Activated naive CD4-positive, alpha-beta T cell treated with anti-CD3 and anti-CD28 coated beads, Interleukin-2, amount 50 U/mL, for 72 hours (primary cell): ENCODE results near the gene MED13L. TPM values are rescaled to one million over a fixed set of nuclear protein-coding genes. Genes with fewer than 3 reads are reported as not detected.

ENCODE experiments used
- ATAC-seq, 2 donors: fragments of 150-1000 bp; cut with Tn5 transposase; 2 replicates each; pipeline ENCODE4 v1.10.0; 2021; ENCODE audit warnings: mild to moderate bottlenecking in 2 of 2, moderate library complexity in 2 of 2
- DNase-seq, 2 donors: peaks; one replicate each; pipeline ENCODE4 v3.0.0; 2021 to 2022; ENCODE audit warnings: low spot score in 2 of 2
- H3K27ac Mint-ChIP-seq, 2 donors: one replicate each; pipeline ENCODE4 v1.8.0; 2022; ENCODE audit warnings: mild to moderate bottlenecking in 2 of 2, mixed read lengths in 2 of 2
- H3K36me3 Mint-ChIP-seq, 2 donors: one replicate each; pipeline ENCODE4 v1.8.0; 2022; ENCODE audit warnings: mixed read lengths in 2 of 2
- H3K9me3 Mint-ChIP-seq, 2 donors: one replicate each; pipeline ENCODE4 v1.8.0; 2022; ENCODE audit warnings: mixed read lengths in 2 of 2
- total RNA-seq, 2 donors: library from RNA; stranded (reverse); gene quantifications; one replicate each; pipeline ENCODE4 v1.2.3, GENCODE V29; 2022

The MED13L gene
- total RNA-seq: 10 to 100 TPM; 54.2 to 64.0 TPM

DNA sequence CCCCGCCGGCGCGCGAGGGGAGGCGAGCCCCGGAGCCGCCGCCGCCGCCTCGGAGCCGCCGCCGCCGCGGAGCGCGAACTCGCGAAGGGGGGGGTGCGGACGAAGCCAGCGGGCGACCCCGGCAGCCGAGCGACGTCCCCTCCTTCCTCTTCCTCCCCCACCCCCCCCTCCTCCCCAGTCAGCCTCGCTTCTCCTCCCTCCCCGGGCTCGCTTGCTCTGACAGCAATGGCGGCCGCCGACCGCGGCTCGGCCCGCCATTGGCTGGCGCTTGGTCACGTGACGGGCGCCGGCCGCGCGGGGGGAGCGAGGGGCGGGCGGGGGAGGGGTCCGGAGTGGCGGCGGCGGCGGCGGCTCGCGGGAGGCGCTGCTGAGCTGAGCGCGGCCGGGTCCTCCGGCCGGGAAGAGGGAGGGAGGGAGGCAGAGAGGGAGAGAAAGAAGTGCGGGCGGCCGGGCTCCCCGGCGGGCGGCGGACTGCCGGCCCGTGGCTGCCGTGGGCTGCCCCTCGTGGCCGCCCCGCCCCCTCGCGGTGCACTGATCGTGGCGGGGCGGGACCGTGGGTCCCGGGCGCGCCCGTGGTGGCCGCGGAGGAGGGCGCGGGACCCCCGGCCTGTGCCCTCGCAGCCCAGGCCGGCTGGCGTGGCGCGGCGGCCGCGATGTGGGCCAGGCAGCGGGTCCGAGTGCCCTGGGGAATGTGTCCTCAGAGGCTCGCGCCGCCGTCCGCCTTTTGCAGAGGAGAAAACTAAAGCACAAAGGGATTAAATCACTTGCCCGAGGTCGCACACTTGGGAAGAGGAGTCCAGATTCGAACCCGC lies at the start of gene MED13L:
TSS of gene MED13L (minus strand) at position 227 of the 812 bp plus-strand sequence. CDS start 562 bp downstream, outside the sequence.
- DNase-seq (peak; percentile 87 to 91), ATAC-seq (peak; percentile 87)
- H3K36me3 Mint-ChIP-seq: peaks cover 10 to 13% of the 10 kb centered on the region in 2 donors
- H3K9me3 Mint-ChIP-seq: no peaks in the 10 kb centered on the region
- H3K27ac Mint-ChIP-seq: peak within 1 kb of the TSS; percentile 85 to 98

DNA sequence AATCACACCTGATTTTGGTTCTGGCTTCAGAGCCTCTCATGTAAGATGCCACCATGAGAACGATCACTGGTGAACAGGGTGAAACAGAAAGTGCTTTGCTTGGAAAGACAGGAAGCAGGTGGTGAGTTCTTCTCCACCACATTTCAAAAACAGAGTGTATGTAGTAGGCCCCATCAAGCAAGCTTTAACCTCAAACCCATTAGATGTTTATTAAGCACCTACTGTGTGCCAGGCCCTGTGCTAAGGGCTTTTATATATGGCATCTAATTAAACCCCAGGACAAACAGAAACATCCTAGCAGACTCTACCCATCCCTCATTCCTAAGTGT lies 47.8 kb upstream of the MED13L start:
- peak overlapping the region; percentile 68 to 81 for H3K27ac Mint-ChIP-seq
- H3K36me3 Mint-ChIP-seq: peaks cover 5 to 9% of the 10 kb centered on the region in 2 donors

DNA sequence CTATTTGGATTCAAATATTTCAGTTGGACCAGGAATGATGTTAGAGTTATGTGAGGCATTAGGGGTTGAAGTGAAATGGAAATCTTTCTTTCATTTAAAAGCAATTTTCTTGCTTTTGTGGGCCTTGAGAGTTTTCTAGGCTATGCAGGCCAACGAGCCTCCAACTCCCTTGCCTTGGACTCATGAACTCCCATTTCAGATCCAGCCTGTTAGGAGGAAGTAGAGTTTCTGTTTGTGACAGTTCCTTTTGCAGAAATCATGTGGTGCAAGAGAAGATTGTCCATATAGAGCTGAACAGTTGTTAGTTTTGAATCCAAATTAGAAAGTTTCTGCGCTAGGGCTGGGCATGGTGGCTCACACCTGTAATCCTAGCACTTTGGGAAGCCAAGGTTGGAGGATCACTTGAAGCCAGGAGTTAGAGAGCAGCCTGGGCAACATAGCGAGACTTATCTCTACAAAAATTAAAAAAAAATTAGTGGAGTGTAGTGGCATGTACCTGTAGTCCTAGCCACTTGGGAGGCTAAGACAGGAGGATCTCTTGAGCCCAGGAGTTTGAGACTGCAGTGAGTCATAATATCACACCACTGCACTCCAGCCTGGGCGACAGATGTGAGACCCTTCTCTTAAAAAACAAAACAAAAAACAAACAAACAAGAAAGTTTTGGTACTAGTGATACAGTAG lies 47.3 kb upstream of the MED13L start:
- peaks cover 0 to 3% of the 10 kb centered on the region in 2 donors for H3K9me3 Mint-ChIP-seq
- H3K36me3 Mint-ChIP-seq: peaks cover 5 to 9% of the 10 kb centered on the region in 2 donors
- DNase-seq (no peak), ATAC-seq (peak in 1 of 2 donors; percentile 42)
- peak overlapping the region; percentile 68 to 81 for H3K27ac Mint-ChIP-seq

More for the DNA sequence above, 47.8 kb upstream of the MED13L start:
- peak; percentile 76 to 81 for ATAC-seq
- peaks cover 0 to 3% of the 10 kb centered on the region in 2 donors for H3K9me3 Mint-ChIP-seq
- no peak for DNase-seq

DNA sequence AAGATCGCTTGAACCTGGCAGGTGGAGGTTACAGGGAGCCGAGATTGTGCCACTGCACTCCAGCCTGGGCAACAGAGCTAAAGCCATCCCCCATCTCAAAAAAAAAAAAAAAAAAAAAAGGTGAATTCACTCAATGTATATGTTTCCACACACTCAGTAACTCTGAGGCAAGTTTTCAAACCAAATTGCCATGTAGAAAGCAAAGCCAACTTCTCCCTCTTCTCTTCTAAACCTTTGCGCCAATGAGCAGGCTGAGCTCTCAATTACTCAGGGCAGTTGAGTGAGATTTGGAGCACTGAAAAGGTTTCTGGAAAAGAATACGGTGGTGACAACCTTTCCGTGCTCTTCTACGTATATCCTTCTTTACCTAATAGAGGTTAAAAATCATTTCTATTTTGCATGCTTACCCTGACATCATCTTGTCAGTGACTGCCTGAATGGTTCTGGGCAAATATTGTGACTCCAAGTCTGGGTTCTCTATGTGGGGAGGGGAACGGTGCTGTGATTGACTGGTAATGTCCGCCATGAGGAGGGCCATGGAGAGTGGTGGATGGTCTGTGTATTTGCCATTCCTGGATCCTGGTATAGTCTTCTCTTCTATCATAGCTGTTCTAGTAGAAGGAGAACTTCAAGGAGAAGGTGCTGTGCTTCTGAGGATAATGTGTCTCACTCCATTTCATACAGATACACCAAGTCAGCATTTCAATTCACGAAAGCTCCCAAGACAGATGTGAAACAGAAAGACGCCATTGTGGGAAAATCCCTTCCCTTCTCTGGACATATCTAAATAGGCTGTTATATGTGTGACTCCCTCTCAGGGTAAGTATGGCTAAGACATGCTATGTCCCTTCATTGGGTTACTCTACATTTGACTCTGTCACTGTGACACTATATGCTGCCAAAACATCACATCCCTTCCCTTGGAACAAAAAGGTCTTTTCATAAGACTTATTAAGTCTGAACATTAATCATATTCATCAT lies 46.2 kb upstream of the MED13L start:
- H3K9me3 Mint-ChIP-seq: peaks cover 0 to 3% of the 10 kb centered on the region in 2 donors
- peak overlapping the region in 1 of 2 donors; percentile 81 for H3K27ac Mint-ChIP-seq
- ATAC-seq (peak; percentile 34 to 63), DNase-seq (no peak)
- peaks cover 5 to 9% of the 10 kb centered on the region in 2 donors for H3K36me3 Mint-ChIP-seq

DNA sequence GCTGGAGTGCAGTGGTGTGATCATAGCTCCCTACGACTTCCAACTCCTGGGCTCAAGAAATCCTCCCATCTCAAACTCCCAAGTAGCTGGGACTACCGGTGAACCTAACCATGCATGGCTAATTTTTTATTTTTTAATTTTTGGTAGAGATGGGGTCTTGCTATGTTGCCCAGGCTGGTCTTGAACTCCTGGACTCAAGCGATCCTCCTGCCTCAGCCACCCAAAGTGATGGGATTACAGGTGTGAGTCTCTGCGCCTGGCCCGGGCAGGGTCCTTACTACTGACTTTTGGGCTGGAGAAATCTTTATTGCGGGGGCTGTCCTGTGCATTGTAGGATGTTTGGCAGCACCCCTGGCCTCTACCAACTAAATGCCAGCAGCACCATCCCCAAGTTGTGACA lies 44.4 kb upstream of the MED13L start:
- no peak overlapping the region for H3K27ac Mint-ChIP-seq
- no peak for ATAC-seq
- no peak for DNase-seq
- peaks cover 3 to 4% of the 10 kb centered on the region in 2 donors for H3K9me3 Mint-ChIP-seq
- peaks cover 5 to 9% of the 10 kb centered on the region in 2 donors for H3K36me3 Mint-ChIP-seq

DNA sequence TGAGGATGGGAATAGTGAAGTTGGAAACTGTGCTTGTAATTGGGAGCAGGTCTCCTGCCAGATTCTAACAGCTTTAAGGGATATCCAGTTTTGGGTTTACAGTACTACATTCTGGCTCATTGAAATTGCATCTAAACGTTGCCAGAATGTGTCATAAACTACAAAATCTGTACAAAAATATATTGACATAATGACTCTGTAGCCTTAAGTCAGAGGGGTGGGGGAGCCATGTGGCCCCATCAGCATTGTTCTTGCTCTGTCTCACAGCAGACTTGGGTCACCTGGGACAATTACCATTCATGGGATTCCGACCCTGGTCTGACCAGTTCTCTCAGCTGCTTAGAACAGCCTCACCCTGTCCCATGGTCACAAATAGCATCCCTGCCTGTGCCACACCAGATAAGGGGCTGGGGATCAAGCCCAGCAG lies 43.3 kb upstream of the MED13L start:
- H3K36me3 Mint-ChIP-seq: peaks cover 5 to 9% of the 10 kb centered on the region in 2 donors

DNA sequence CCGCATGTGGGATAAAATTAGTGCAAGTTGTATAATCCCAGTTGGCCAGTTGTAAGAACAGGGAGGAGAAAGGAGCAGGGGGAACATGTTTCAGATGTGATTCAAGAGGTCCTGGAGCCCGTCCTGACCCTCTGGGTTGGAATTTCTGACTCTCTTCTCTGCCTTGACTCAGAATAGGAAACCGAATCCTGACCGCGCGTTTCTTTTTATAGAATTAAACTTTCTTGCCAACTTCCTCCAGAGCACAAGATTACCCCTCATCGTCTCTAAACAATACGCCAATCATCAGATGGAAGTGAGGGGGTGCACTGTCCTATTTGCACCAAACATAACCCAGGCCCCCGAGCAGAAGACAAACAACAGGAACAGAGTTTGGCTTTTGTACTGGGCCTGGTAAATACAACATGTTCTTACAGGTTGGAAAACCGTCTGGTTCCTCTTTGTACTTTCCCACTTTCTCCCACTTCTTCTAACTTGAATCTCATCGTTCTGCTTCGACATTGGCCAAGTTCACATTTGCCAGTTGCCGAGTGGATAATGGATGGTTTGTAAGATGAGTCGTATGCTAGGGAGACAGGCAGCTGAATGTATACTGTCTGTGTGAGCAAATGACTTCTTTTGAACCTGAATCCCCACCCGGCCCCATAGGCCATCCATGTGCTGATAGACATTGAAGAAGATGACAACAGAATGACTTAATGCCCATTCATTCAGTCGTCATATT lies 42.6 kb upstream of the MED13L start:
- Mint-ChIP-seq H3K9me3 (peaks cover 3 to 6% of the 10 kb centered on the region in 2 donors), H3K27ac (peak overlapping the region; percentile 77 to 83), H3K36me3 (peaks cover 9 to 10% of the 10 kb centered on the region in 2 donors)
- ATAC-seq (peak; percentile 87), DNase-seq (peak in 1 of 2 donors; percentile 32)

More for the DNA sequence above, 43.3 kb upstream of the MED13L start:
- no peak for DNase-seq
- Mint-ChIP-seq H3K9me3 (peaks cover 3 to 6% of the 10 kb centered on the region in 2 donors), H3K27ac (peak overlapping the region in 1 of 2 donors; percentile 83)
- ATAC-seq: no peak

DNA sequence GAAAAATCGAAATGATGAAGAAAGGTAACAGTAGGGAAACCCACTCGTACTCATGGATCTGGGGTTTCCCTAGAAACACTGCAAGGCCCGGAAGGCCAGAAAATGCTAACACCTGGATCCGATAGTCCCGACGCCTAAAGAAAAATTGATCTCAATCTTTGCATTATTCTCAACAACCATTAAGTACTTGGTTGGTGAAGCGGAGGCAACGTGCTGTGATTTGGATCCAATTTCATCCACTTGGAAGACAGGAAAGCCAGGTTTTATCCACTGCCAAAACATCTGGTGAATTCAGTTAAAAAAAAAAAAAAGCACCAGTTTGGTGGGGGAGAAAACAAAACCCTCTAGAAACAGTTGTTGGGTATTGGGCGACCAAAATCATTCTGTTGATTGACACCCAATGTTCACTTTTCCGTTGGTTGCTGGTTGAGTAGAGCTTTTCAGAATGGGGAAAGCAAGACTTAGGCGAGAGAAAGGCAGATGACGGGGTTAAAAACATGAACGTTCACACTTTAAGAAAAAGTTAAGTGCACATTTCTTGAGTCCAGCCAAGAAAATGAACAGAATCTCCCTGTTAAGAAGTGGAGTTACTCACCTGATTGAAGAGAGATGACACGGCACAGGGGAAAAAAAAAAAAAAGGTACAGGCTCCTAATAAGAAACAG lies 41.9 kb upstream of the MED13L start:
- Mint-ChIP-seq H3K9me3 (peaks cover 3 to 6% of the 10 kb centered on the region in 2 donors), H3K27ac (peak overlapping the region; percentile 25 to 83), H3K36me3 (peaks cover 9 to 10% of the 10 kb centered on the region in 2 donors)
- DNase-seq (no peak), ATAC-seq (no peak)

DNA sequence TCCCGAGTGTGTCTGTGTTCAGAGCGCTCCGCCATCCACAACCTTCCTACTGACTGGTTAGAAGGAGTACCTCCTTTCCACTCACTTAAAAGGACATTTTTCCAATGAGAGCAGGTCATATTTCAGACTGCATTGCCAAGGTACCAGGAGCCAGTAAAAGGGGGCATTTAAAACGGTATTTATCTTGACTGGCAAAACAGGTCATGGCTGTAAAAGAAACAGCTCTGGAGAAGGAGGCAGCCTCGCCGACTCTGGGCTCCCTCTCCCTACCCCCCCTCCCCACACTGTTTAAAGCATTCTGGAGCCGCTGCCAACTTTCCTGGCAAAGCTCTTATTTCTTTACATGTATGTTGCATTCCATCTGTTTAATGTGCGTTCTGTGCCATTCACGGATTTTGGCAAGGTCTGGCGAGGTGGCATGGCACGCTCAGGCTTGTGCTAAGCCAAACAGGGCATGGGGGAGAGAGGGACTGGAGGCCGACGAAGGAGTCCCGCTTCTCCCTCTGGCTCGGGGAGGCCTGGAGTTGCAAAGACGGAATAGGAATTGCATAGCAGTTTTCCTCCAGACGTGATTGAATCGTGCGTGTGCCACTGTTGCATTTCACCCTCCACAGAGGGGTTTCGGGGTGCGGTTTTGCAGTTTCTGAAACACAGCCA lies 41.2 kb upstream of the MED13L start:
- ATAC-seq: no peak
- Mint-ChIP-seq H3K9me3 (peaks cover 0 to 6% of the 10 kb centered on the region in 2 donors), H3K27ac (no peak overlapping the region), H3K36me3 (peaks cover 3 to 6% of the 10 kb centered on the region in 2 donors)
- no peak for DNase-seq

DNA sequence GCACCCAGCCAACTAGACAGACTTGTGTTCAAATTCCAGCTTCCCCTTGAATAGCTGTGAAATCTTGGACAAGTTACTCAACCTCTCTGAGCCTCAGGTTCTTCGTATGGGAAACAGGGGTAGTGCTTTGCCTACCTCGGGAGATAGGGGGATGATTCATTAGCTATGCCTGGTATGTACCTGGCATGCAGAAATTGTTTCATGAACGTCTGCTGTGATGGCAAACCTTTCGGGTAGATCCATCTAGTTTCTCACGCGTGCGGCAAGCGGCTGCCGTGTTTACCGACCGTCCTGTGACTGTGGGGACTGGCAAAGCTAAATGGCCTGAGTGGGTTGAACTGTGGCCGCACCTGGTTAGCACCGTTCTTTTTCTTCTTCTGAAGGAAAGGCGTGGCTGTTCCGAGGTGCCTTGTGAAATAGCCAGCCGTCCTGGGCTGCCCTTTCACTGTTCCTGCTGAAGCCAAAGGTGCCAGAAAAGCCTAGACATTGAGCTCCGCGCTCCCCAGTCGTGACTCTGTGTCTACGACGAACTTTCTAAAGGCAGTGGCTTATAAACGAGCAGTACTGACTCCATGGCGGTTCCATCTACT lies 40.6 kb upstream of the MED13L start:
- Mint-ChIP-seq H3K36me3 (peaks cover 0 to 4% of the 10 kb centered on the region in 2 donors), H3K27ac (no peak overlapping the region), H3K9me3 (peaks cover 0 to 6% of the 10 kb centered on the region in 2 donors)
- DNase-seq (no peak), ATAC-seq (no peak)

DNA sequence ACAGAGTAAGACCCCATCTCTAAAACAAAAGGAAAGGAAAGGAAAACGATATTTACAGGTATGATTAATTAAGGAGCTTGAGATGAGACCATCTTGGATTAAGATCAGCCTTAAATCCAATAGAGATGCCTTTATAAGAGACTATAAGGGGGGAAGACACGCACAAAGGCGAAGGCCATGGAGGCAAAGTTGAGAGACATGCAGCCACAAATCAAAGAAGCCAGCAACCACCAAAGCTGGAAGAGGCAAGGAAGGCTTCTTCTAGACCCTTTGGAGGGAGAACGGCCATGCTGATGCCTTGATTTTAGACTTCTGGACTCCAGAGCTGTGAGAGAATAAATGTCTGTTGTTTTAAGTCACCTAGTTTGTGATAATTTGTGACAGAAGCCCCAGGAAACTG lies 39.6 kb upstream of the MED13L start:
- peaks cover 0 to 6% of the 10 kb centered on the region in 2 donors for H3K9me3 Mint-ChIP-seq
- ATAC-seq (no peak), DNase-seq (no peak)
- H3K27ac Mint-ChIP-seq: no peak overlapping the region
- peaks cover 0 to 4% of the 10 kb centered on the region in 2 donors for H3K36me3 Mint-ChIP-seq

DNA sequence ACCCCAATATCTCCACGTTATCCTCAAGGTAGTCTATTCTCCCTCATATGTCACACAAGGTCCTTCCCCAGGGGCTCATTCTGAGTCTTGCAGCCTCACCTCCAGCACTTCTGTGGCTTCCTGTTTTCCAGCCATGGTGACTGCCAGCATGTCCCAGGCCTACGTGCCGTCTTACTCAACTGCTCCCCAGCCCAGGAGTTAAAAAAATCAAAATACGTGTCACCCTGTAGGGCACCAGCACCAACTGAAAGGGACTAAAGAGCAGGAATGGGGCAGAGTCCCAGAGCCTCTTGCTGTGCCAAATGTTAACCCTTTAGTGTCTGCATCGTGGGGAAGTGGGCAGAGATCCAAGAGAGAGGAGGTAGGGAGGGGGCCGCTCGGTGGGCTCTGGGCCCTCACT lies 37.0 kb upstream of the MED13L start:
- H3K36me3 Mint-ChIP-seq: peaks cover 0 to 4% of the 10 kb centered on the region in 2 donors
- ATAC-seq: peak; percentile 37 to 83
- H3K27ac Mint-ChIP-seq: no peak overlapping the region
- peaks cover 0 to 15% of the 10 kb centered on the region in 2 donors for H3K9me3 Mint-ChIP-seq
- DNase-seq: no peak

DNA sequence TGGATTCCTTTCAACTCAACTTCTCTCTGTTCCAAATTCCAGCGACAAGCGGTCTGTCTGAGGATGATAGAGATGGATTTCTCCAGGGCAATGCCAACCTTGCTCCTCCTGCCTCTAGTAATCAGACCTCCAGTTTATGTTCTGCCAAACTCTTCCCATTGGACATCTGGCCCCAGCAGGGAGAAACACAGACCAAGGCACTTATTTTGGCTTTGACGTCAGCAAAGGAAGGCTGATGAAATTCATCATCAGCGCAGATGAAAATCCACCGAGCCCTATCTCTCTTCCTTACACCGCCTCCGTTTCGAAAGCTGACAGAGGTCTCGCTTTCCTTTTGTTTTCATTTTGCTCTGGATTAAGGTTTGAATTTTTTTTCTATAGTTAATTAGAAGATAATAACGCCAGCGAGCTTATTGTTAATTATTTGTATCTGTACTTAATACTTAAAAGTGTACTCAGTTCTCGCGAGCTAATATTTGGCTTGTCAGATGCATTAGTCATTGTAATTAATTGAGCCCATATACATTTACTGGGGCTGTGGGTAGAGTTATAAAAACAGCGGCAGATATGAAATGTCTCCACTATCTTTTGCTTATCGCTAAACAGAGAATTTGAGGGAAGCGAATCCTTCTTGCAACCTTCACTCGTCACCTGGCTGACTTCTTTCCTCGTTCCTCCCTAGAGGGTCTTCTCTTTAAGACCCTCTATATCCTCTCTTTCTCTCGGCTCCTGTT lies 35.9 kb upstream of the MED13L start:
- no peak for DNase-seq
- Mint-ChIP-seq H3K27ac (no peak overlapping the region), H3K36me3 (peaks cover 0 to 4% of the 10 kb centered on the region in 2 donors), H3K9me3 (peaks cover 0 to 18% of the 10 kb centered on the region in 2 donors)
- ATAC-seq: no peak

DNA sequence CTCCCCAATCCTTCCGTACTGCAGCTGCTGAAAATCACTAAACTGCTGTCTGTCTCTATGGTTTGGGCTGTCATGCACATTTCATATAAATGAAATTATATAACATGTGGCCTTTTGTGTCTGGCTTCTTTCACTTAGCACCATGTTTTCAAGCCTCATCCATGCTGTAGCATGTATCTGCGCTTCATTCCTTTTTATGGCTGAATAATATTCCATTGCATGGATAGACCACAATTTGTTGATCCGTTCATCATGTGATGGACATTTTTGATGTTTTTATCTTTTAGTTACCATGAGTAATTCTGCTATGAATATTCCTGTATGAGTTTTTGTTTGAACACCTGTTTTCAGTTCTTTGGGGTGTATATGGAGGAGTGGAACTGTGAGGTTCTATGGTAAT lies 32.6 kb upstream of the MED13L start:
- Mint-ChIP-seq H3K27ac (no peak overlapping the region), H3K9me3 (peaks cover 0 to 12% of the 10 kb centered on the region in 2 donors), H3K36me3 (no peaks in the 10 kb centered on the region)
- ATAC-seq (no peak), DNase-seq (no peak)
